Measurements from ENCODE around the gene SHISA8.
A peak's percentile ranks its signal among the peaks of the same experiment; 100 is the strongest.

SHISA8 gene

GRCh38 chr22:41940832-41941765 is 26.2 kb upstream of the SHISA8 start:
- Histone ChIP-seq H3K27me3 (ENCODE audit: insufficient read depth, low read length) (no peaks in the 10 kb centered on the region), H3K4me1 (ENCODE audit: insufficient read depth, low read length, severe bottlenecking) (peaks cover 82% of the 10 kb centered on the region), H3K9me2 (ENCODE audit: low read depth, low read length) (no peaks in the 10 kb centered on the region), H3K9ac (ENCODE audit: low read length) (peak overlapping the region; percentile 25; the same call in 1 of the 2 replicates), H3K79me2 (ENCODE audit: insufficient read depth, low read length) (peaks cover 6% of the 10 kb centered on the region), H3K4me2 (ENCODE audit: low read length) (peak overlapping the region; percentile 27), H3K9me3 (ENCODE audit: low read length) (no peaks in the 10 kb centered on the region), H4K20me1 (ENCODE audit: insufficient read depth, low read length) (no peaks in the 10 kb centered on the region), H3K4me3 (ENCODE audit: low read depth, low read length, poor library complexity, severe bottlenecking) (peak overlapping the region; percentile 20), H3K36me3 (ENCODE audit: insufficient read depth, low read length) (peaks cover 60% of the 10 kb centered on the region), H3F3A (ENCODE audit: insufficient read depth, low read length) (peaks cover 11% of the 10 kb centered on the region; the same call in 1 of the 2 replicates), H2AFZ (ENCODE audit: low read length) (no peak overlapping the region), H3K27ac (ENCODE audit: low read depth, low read length, poor library complexity, severe bottlenecking) (peak overlapping the region; percentile 96)
- no peak for TF ChIP-seq EZH2 (IDR thresholded peaks at IDR 0.05; ENCODE audit: borderline replicate concordance, low read length)
- TF ChIP-seq, protein P1, sequence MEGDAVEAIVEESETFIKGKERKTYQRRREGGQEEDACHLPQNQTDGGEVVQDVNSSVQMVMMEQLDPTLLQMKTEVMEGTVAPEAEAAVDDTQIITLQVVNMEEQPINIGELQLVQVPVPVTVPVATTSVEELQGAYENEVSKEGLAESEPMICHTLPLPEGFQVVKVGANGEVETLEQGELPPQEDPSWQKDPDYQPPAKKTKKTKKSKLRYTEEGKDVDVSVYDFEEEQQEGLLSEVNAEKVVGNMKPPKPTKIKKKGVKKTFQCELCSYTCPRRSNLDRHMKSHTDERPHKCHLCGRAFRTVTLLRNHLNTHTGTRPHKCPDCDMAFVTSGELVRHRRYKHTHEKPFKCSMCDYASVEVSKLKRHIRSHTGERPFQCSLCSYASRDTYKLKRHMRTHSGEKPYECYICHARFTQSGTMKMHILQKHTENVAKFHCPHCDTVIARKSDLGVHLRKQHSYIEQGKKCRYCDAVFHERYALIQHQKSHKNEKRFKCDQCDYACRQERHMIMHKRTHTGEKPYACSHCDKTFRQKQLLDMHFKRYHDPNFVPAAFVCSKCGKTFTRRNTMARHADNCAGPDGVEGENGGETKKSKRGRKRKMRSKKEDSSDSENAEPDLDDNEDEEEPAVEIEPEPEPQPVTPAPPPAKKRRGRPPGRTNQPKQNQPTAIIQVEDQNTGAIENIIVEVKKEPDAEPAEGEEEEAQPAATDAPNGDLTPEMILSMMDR (IDR thresholded peaks at IDR 0.05; ENCODE audit: low read length) = peak; percentile 84

- no peaks in the 10 kb centered on the region; the same call in 1 of the 2 replicates for H3K79me2 ChIP-seq (ENCODE audit: insufficient read depth, low read length)
- peaks cover 86% of the 10 kb centered on the region for H3K4me1 ChIP-seq (ENCODE audit: insufficient read depth, low read length, severe bottlenecking)
- peak overlapping the region; percentile 20 for H3K4me3 ChIP-seq (ENCODE audit: low read depth, low read length, poor library complexity, severe bottlenecking)
- H3K9me2 ChIP-seq (ENCODE audit: low read depth, low read length) = no peaks in the 10 kb centered on the region
- H3K9ac ChIP-seq (ENCODE audit: low read length) = peak overlapping the region; percentile 25; the same call in 1 of the 2 replicates
- H3K4me2 ChIP-seq (ENCODE audit: low read length) = peak overlapping the region; percentile 51
- H4K20me1 ChIP-seq (ENCODE audit: insufficient read depth, low read length) = no peaks in the 10 kb centered on the region
- H3K9me3 ChIP-seq (ENCODE audit: low read length) = no peaks in the 10 kb centered on the region
- H3K36me3 ChIP-seq (ENCODE audit: insufficient read depth, low read length) = peaks cover 54% of the 10 kb centered on the region
- no peak overlapping the region for H2AFZ ChIP-seq (ENCODE audit: low read length)
- H3K27ac ChIP-seq (ENCODE audit: low read depth, low read length, poor library complexity, severe bottlenecking) = peak overlapping the region; percentile 96
- peaks cover 11% of the 10 kb centered on the region; the same call in 1 of the 2 replicates for H3F3A ChIP-seq (ENCODE audit: insufficient read depth, low read length)
- TF ChIP-seq EZH2 (IDR thresholded peaks at IDR 0.05; ENCODE audit: borderline replicate concordance, low read length) = no peak
- TF ChIP-seq, protein P1 (IDR thresholded peaks at IDR 0.05; ENCODE audit: low read length) = no peak
- H3K27me3 ChIP-seq (ENCODE audit: insufficient read depth, low read length) = no peaks in the 10 kb centered on the region
Measured at GRCh38 chr22:41939981-41940831, 25.3 kb upstream of the SHISA8 start.

- Histone ChIP-seq H3K27ac (ENCODE audit: low read depth, low read length, poor library complexity, severe bottlenecking) (peak overlapping the region; percentile 96), H3K79me2 (ENCODE audit: insufficient read depth, low read length) (no peaks in the 10 kb centered on the region), H3K36me3 (ENCODE audit: insufficient read depth, low read length) (peaks cover 29% of the 10 kb centered on the region; the same call in 1 of the 2 replicates), H3F3A (ENCODE audit: insufficient read depth, low read length) (peaks cover 11% of the 10 kb centered on the region; the same call in 1 of the 2 replicates), H3K9me3 (ENCODE audit: low read length) (no peaks in the 10 kb centered on the region), H3K4me1 (ENCODE audit: insufficient read depth, low read length, severe bottlenecking) (peaks cover 100% of the 10 kb centered on the region), H4K20me1 (ENCODE audit: insufficient read depth, low read length) (no peaks in the 10 kb centered on the region), H3K4me2 (ENCODE audit: low read length) (peak overlapping the region; percentile 23; the same call in 1 of the 2 replicates), H3K4me3 (ENCODE audit: low read depth, low read length, poor library complexity, severe bottlenecking) (no peak overlapping the region), H2AFZ (ENCODE audit: low read length) (no peak overlapping the region), H3K27me3 (ENCODE audit: insufficient read depth, low read length) (no peaks in the 10 kb centered on the region), H3K9me2 (ENCODE audit: low read depth, low read length) (no peaks in the 10 kb centered on the region), H3K9ac (ENCODE audit: low read length) (peak overlapping the region; percentile 47)
- TF ChIP-seq, protein P1 (IDR thresholded peaks at IDR 0.05; ENCODE audit: low read length) = no peak
- no peak for TF ChIP-seq EZH2 (IDR thresholded peaks at IDR 0.05; ENCODE audit: borderline replicate concordance, low read length)
Measured at GRCh38 chr22:41936894-41937169, 22.0 kb upstream of the SHISA8 start.

Measured in OCI-LY1 (cell line).